CD4-positive, alpha-beta T cell treated with Interleukin-17A for 4 hours (primary cell): ENCODE measurements around the gene GLIS1.

Source experiments
- DNase-seq: peaks from one replicate; pipeline ENCODE4 v3.0.0-alpha.2; 2020; ENCODE audit warnings: mixed read lengths

The GLIS1 gene

DNA sequence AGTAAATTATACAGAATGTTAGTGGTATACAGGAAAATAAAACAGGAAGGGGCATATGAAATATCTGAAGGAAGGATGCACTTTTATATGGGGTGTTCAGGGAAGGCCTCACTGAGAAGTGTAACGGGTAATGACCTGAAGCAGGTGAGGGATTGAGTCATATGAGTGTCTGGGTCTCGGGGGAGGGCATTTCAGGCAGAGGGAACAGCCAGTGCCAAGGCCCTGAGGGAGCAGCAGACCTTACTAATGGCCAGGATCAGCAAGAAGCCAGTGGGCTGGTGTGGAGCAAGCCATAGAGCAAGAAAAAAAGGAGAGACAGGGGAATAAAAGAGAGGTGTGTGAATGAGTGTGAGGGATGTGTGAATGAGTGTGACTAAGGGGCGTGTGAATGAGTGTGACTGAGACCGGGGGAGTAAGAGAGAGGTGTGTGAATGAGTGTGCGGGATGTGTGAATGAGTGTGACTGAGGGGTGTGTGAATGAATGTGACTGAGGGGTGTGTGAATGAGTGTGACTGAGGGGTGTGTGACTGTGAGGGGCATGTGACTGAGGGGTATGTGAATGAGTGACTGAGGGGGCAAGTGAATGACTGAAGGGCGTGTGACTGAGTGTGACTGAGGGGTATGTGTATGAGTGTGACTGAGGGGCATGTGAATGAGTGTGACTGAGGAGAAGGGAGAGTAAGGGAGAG lies 107.2 kb downstream of the GLIS1 start:
- DNase-seq, result no peak

GRCh38 chr1:53629101-53629691 lies 109.8 kb downstream of the GLIS1 start:
- no peak for DNase-seq

DNA sequence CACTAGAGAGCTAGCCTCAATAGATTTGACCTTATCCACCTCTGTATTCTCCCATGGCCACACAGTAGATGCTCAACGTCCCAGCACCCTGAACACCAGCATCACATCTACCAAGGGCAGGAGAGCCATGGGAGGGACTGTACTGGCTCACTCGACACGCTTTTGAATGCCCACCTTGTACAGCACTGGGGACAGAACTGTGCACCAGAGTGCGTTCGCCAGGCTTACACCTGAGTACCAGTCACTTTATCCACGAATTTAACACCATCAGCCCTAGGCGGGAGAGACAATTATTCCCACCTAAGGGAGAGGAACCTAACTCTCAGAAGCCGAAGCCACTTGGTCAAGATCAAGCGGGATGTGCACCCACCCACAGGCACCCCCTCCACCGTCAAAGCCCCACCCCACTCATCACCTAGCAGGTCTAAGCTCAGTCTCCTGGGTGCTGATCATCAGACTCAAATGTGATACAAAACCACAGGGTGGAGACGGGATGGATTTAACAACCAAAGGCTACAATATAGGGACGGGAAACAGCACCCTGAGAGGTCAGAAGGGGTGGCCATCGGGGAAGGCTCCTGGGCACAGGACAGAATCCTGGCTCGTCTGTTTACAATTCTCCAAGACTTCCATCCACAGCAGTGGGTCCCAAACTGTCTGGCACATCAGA lies 110.5 kb downstream of the GLIS1 start:
- no peak for DNase-seq

GRCh38 chr1:53627666-53628065 lies 111.3 kb downstream of the GLIS1 start:
- no peak for DNase-seq

DNA sequence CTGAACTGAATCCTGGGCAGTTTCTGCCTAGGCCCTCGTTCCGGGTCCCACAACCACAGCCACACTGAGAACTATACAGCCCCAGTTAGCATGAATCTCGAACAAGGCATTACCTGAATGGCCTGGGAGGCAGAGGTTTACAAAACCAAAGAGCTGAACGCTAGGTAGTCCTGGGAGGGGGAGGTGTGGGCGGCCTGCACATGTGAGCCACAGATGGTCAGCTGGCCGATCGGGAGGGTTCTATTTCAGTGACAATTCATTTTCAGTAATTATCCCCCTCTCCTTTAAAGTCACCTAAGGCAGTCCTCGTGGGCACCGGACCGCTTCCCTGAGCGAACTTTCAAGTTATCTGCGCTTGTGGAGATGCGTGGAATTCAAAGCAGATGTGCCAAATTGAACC lies 111.9 kb downstream of the GLIS1 start:
- DNase-seq, result no peak

DNA sequence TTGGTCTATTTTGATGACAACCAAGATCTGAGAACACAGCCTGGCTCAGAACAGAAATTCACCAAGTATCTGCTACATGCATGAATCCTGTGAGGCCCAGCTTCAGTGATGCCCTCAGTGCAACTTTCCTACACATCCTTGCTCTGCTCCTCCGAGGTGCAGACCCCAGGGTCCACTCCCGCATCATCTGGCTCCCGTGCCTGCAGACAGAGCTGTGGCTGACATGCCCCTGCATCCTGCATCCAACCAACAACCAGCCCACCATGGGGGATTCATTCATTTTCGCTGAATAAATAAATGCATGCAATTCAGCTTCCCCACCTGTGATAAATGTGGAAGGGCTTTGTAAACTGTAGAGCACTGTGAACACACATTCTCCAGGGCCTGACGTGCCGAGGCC lies 112.3 kb downstream of the GLIS1 start:
- DNase-seq, result no peak

- DNase-seq, result no peak
These were observed 113.0 kb downstream of the GLIS1 start for GRCh38 chr1:53625766-53626520.

GRCh38 chr1:53625049-53625448 lies 113.9 kb downstream of the GLIS1 start:
- DNase-seq, result no peak

- no peak for DNase-seq
These were observed 116.4 kb downstream of the GLIS1 start for GRCh38 chr1:53622531-53622930.

DNA sequence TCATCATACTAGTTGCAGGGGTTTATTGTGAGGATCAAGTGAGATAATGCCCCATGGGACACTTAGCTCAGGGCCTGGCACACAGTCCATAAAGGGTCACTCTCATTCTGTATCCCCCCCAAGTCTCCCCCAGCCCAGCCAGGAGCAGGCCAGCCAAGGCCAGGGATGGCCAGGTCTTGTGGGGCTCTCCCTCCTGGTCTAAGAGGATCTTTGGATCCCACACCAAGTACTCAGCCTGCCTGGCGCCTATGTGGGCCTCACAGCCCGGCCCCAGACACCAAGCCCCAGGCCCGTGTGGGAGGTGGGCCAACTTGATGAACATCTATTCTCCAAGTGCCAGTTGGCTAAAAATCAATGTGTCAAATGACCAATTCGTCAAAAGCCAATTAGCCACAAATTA lies 117.8 kb downstream of the GLIS1 start:
- DNase-seq, result no peak

GRCh38 chr1:53620061-53620855 lies 118.7 kb downstream of the GLIS1 start:
- no peak for DNase-seq

- DNase-seq, result no peak
These were observed 119.5 kb downstream of the GLIS1 start for GRCh38 chr1:53619367-53620060.

DNA sequence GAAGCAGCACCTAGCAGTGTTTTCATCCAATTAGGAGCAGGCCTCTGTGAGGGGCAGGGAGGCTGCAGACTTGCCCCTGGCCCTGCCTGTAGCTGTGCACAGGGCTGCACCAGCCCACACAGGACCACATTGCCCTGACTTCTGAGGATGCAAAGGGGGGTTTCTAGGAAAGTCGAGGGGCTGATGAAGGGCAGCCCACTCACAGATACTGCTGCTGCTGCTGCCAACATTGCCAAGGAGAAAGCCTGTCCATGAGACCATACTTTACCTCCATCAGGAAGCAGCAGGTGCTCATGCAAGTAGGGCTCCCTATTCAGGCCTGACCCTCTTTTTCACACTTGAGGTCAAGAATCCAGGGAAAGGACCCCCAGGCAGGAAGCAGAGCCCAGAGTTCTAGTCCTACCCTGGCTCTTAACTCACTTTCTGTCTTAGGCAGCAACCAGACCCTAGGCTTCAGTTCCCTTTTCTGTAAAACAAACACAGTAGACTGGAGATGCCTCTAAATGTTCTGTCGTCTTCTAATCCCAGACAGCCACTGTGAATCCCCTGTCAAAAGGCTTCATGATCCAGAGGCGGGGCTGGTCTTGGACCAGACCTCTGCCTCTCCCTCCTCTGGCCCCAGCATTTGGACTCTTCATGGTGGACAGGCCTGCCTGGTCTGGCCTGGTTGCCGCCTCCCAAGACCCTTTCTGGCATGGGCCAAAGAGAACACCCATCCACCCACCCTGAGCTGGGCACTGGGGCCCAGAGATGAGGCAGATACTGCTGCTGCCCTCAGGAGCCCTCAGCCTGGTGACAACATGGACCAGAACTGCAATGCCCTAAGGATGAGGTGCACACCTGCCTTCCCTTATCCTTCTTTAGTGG lies 120.2 kb downstream of the GLIS1 start:
- DNase-seq, result no peak

DNA sequence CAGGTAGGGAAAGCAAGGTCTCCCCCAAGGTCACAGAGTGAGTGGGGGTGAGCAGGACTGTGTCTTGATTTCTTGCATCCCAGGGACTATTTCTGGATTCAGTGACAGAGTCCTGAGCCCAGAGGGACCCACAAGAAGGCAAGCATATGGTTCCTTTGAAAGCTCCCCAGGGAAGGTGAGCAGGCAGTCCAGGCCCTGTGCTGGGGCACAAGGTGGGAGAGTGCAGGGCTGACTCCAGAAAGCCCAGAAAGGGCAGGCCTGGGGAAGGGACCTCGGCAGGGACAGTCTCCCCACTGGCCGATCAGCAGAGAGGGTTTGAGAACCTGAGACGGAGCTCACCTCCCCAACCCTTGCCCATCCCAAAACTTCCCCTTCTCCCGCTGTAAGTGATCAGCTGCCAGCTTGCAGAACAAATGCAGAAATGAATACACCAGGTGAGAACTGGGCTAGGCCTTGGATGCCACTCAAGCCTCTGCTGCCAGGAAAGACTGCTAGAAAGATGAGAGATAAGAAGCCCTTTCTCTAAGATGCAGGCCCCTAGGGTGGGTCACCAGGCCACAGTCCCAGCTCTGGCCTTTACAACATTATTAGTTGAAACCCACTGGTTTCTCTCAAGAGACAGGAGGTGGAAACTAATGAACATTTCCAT lies 121.0 kb downstream of the GLIS1 start:
- no peak for DNase-seq

- no peak for DNase-seq
These were observed 121.6 kb downstream of the GLIS1 start for GRCh38 chr1:53617382-53617781.

- no peak for DNase-seq
These were observed 122.0 kb downstream of the GLIS1 start for GRCh38 chr1:53616927-53617326.

- no peak for DNase-seq
These were observed 122.5 kb downstream of the GLIS1 start for GRCh38 chr1:53616511-53616910.

- DNase-seq, result no peak
These were observed 123.9 kb downstream of the GLIS1 start for GRCh38 chr1:53615101-53615500.

DNA sequence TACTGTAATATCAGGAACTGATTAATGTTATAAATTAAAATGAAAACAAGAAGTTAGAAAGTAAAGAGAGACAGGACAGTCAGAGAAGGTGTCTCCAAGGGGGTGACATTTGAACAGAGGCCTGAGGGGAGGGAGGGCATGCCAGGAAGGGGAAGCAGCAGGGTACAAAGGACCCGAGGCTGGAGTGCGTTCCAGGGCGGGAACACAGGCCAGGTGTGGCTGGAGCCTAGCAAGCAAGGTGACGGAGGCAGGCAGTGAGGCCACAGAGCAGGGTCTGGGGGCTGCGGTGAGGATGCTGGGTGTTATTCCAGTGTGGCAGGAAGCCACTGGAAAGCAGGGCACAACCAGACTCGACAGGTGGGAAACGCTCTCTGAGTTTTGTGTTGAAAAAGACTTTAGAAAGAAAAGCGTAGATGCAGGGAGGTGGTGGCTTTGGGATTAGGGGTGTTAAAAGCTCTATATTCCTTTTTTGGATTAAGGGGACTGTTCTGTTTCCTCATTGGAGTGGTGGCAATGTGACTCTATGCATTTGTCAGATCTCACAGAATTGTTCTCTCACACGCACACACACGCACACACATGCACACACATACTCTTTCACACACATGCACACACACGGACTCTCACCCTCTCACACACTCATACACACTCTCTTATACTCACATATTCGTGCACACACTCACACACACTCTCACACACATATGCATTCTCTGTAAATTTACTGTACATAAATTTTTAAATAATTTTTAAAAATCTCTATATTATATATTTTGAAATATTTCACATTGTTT lies 124.5 kb downstream of the GLIS1 start:
- DNase-seq, result no peak

- DNase-seq, result no peak
These were observed 130.3 kb downstream of the GLIS1 start for GRCh38 chr1:53608676-53609075.
